ENCODE results near the gene NEU3.
"Not testable (repeated sequence)": the region's sequence is repeated elsewhere in the genome, so short reads cannot be mapped to it uniquely, and the experiment has no call there.

NEU3 gene

GRCh38 chr11:74981888-74982287 lies 6.8 kb upstream of the NEU3 start:
- no peak overlapping the region for H3K27ac ChIP-seq (ENCODE audit: low read depth in 2 of 2, low read length in 2 of 2)
- H3K9me3 ChIP-seq (ENCODE audit: control insufficient read depth in 2 of 2, low read length in 2 of 2) = no peaks in the 10 kb centered on the region
- H3K27me3 ChIP-seq (ENCODE audit: control insufficient read depth in 2 of 2, insufficient read depth in 2 of 2, low read length in 2 of 2) = no peaks in the 10 kb centered on the region
- H3K9ac ChIP-seq (ENCODE audit: low read depth in 1 of 2, low read length in 2 of 2) = no peak overlapping the region
- H3K4me1 ChIP-seq (ENCODE audit: control insufficient read depth in 2 of 2, insufficient read depth in 2 of 2, low read length in 2 of 2) = no peaks in the 10 kb centered on the region
- H3K36me3 ChIP-seq (ENCODE audit: control insufficient read depth in 2 of 2, insufficient read depth in 2 of 2, low read length in 2 of 2) = peaks cover 11 to 13% of the 10 kb centered on the region in 2 donors
- no peak overlapping the region for H3K4me3 ChIP-seq (ENCODE audit: low read length in 2 of 2)

- no peak overlapping the region for H3K9ac ChIP-seq (ENCODE audit: low read depth in 1 of 2, low read length in 2 of 2)
- no peaks in the 10 kb centered on the region for H3K27me3 ChIP-seq (ENCODE audit: control insufficient read depth in 2 of 2, insufficient read depth in 2 of 2, low read length in 2 of 2)
- H3K4me3 ChIP-seq (ENCODE audit: low read length in 2 of 2) = no peak overlapping the region
- no peaks in the 10 kb centered on the region for H3K9me3 ChIP-seq (ENCODE audit: control insufficient read depth in 2 of 2, low read length in 2 of 2)
- peaks cover 3 to 6% of the 10 kb centered on the region in 2 donors for H3K36me3 ChIP-seq (ENCODE audit: control insufficient read depth in 2 of 2, insufficient read depth in 2 of 2, low read length in 2 of 2)
- H3K4me1 ChIP-seq (ENCODE audit: control insufficient read depth in 2 of 2, insufficient read depth in 2 of 2, low read length in 2 of 2) = no peaks in the 10 kb centered on the region
- H3K27ac ChIP-seq (ENCODE audit: low read depth in 2 of 2, low read length in 2 of 2) = no peak overlapping the region
Observed at GRCh38 chr11:74984070-74984469, 4.7 kb upstream of the NEU3 start.

GRCh38 chr11:74984730-74985129 lies 4.0 kb upstream of the NEU3 start:
- Histone ChIP-seq H3K9ac (ENCODE audit: low read depth in 1 of 2, low read length in 2 of 2) (no peak overlapping the region), H3K27me3 (ENCODE audit: control insufficient read depth in 2 of 2, insufficient read depth in 2 of 2, low read length in 2 of 2) (no peaks in the 10 kb centered on the region), H3K9me3 (ENCODE audit: control insufficient read depth in 2 of 2, low read length in 2 of 2) (no peaks in the 10 kb centered on the region), H3K4me3 (ENCODE audit: low read length in 2 of 2) (no peak overlapping the region), H3K36me3 (ENCODE audit: control insufficient read depth in 2 of 2, insufficient read depth in 2 of 2, low read length in 2 of 2) (peaks cover 3% of the 10 kb centered on the region in 2 donors), H3K27ac (ENCODE audit: low read depth in 2 of 2, low read length in 2 of 2) (no peak overlapping the region), H3K4me1 (ENCODE audit: control insufficient read depth in 2 of 2, insufficient read depth in 2 of 2, low read length in 2 of 2) (peaks cover 0 to 6% of the 10 kb centered on the region in 2 donors)

- Histone ChIP-seq H3K27ac (ENCODE audit: low read depth in 2 of 2, low read length in 2 of 2) (peak overlapping the region; percentile 55 to 71), H3K27me3 (ENCODE audit: control insufficient read depth in 2 of 2, insufficient read depth in 2 of 2, low read length in 2 of 2) (no peaks in the 10 kb centered on the region), H3K9ac (ENCODE audit: low read depth in 1 of 2, low read length in 2 of 2) (peak overlapping the region; percentile 75 to 77), H3K36me3 (ENCODE audit: control insufficient read depth in 2 of 2, insufficient read depth in 2 of 2, low read length in 2 of 2) (no peaks in the 10 kb centered on the region), H3K4me3 (ENCODE audit: low read length in 2 of 2) (peak overlapping the region; percentile 86 to 88), H3K9me3 (ENCODE audit: control insufficient read depth in 2 of 2, low read length in 2 of 2) (no peaks in the 10 kb centered on the region), H3K4me1 (ENCODE audit: control insufficient read depth in 2 of 2, insufficient read depth in 2 of 2, low read length in 2 of 2) (peaks cover 0 to 6% of the 10 kb centered on the region in 2 donors)
Observed at GRCh38 chr11:74989260-74989638, 516 bp downstream of the NEU3 start.

GRCh38 chr11:74990150-74990549 lies 1.4 kb downstream of the NEU3 start:
- not testable (repeated sequence) for H3K27me3 ChIP-seq (ENCODE audit: control insufficient read depth in 2 of 2, insufficient read depth in 2 of 2, low read length in 2 of 2); H3K9ac ChIP-seq (ENCODE audit: low read depth in 1 of 2, low read length in 2 of 2); H3K4me1 ChIP-seq (ENCODE audit: control insufficient read depth in 2 of 2, insufficient read depth in 2 of 2, low read length in 2 of 2); H3K9me3 ChIP-seq (ENCODE audit: control insufficient read depth in 2 of 2, low read length in 2 of 2); H3K4me3 ChIP-seq (ENCODE audit: low read length in 2 of 2); H3K27ac ChIP-seq (ENCODE audit: low read depth in 2 of 2, low read length in 2 of 2); H3K36me3 ChIP-seq (ENCODE audit: control insufficient read depth in 2 of 2, insufficient read depth in 2 of 2, low read length in 2 of 2)

GRCh38 chr11:74990941-74991340 lies 2.2 kb downstream of the NEU3 start:
- Histone ChIP-seq H3K27ac (ENCODE audit: low read depth in 2 of 2, low read length in 2 of 2) (no peak overlapping the region), H3K9me3 (ENCODE audit: control insufficient read depth in 2 of 2, low read length in 2 of 2) (no peaks in the 10 kb centered on the region), H3K4me1 (ENCODE audit: control insufficient read depth in 2 of 2, insufficient read depth in 2 of 2, low read length in 2 of 2) (peaks cover 0 to 6% of the 10 kb centered on the region in 2 donors), H3K27me3 (ENCODE audit: control insufficient read depth in 2 of 2, insufficient read depth in 2 of 2, low read length in 2 of 2) (no peaks in the 10 kb centered on the region), H3K4me3 (ENCODE audit: low read length in 2 of 2) (no peak overlapping the region), H3K36me3 (ENCODE audit: control insufficient read depth in 2 of 2, insufficient read depth in 2 of 2, low read length in 2 of 2) (peaks cover 10 to 12% of the 10 kb centered on the region in 2 donors), H3K9ac (ENCODE audit: low read depth in 1 of 2, low read length in 2 of 2) (no peak overlapping the region)

- H3K4me1 ChIP-seq (ENCODE audit: control insufficient read depth in 2 of 2, insufficient read depth in 2 of 2, low read length in 2 of 2) = peaks cover 0 to 6% of the 10 kb centered on the region in 2 donors
- no peak overlapping the region for H3K9ac ChIP-seq (ENCODE audit: low read depth in 1 of 2, low read length in 2 of 2)
- no peaks in the 10 kb centered on the region for H3K27me3 ChIP-seq (ENCODE audit: control insufficient read depth in 2 of 2, insufficient read depth in 2 of 2, low read length in 2 of 2)
- no peak overlapping the region for H3K27ac ChIP-seq (ENCODE audit: low read depth in 2 of 2, low read length in 2 of 2)
- H3K36me3 ChIP-seq (ENCODE audit: control insufficient read depth in 2 of 2, insufficient read depth in 2 of 2, low read length in 2 of 2) = peaks cover 10 to 12% of the 10 kb centered on the region in 2 donors
- no peaks in the 10 kb centered on the region for H3K9me3 ChIP-seq (ENCODE audit: control insufficient read depth in 2 of 2, low read length in 2 of 2)
- no peak overlapping the region for H3K4me3 ChIP-seq (ENCODE audit: low read length in 2 of 2)
Observed at GRCh38 chr11:74992852-74993251, 4.1 kb downstream of the NEU3 start.

- no peaks in the 10 kb centered on the region for H3K4me1 ChIP-seq (ENCODE audit: control insufficient read depth in 2 of 2, insufficient read depth in 2 of 2, low read length in 2 of 2)
- no peak overlapping the region for H3K27ac ChIP-seq (ENCODE audit: low read depth in 2 of 2, low read length in 2 of 2)
- no peak overlapping the region for H3K9ac ChIP-seq (ENCODE audit: low read depth in 1 of 2, low read length in 2 of 2)
- H3K27me3 ChIP-seq (ENCODE audit: control insufficient read depth in 2 of 2, insufficient read depth in 2 of 2, low read length in 2 of 2) = no peaks in the 10 kb centered on the region
- no peaks in the 10 kb centered on the region for H3K9me3 ChIP-seq (ENCODE audit: control insufficient read depth in 2 of 2, low read length in 2 of 2)
- H3K36me3 ChIP-seq (ENCODE audit: control insufficient read depth in 2 of 2, insufficient read depth in 2 of 2, low read length in 2 of 2) = peaks cover 7 to 8% of the 10 kb centered on the region in 2 donors
- H3K4me3 ChIP-seq (ENCODE audit: low read length in 2 of 2) = no peak overlapping the region
Observed at GRCh38 chr11:75000975-75001354, 12.2 kb downstream of the NEU3 start.

GRCh38 chr11:75001686-75002085 lies 13.0 kb downstream of the NEU3 start:
- H3K36me3 ChIP-seq (ENCODE audit: control insufficient read depth in 2 of 2, insufficient read depth in 2 of 2, low read length in 2 of 2) = peaks cover 9 to 14% of the 10 kb centered on the region in 2 donors

GRCh38 chr11:75002516-75002915 lies 13.8 kb downstream of the NEU3 start:
- H3K27me3 ChIP-seq (ENCODE audit: control insufficient read depth in 2 of 2, insufficient read depth in 2 of 2, low read length in 2 of 2) = no peaks in the 10 kb centered on the region
- H3K9ac ChIP-seq (ENCODE audit: low read depth in 1 of 2, low read length in 2 of 2) = no peak overlapping the region

More at GRCh38 chr11:75001686-75002085, 13.0 kb downstream of the NEU3 start:
- no peak overlapping the region for H3K9ac ChIP-seq (ENCODE audit: low read depth in 1 of 2, low read length in 2 of 2)
- H3K9me3 ChIP-seq (ENCODE audit: control insufficient read depth in 2 of 2, low read length in 2 of 2) = no peaks in the 10 kb centered on the region
- H3K27ac ChIP-seq (ENCODE audit: low read depth in 2 of 2, low read length in 2 of 2) = no peak overlapping the region
- H3K4me3 ChIP-seq (ENCODE audit: low read length in 2 of 2) = no peak overlapping the region
- no peaks in the 10 kb centered on the region for H3K4me1 ChIP-seq (ENCODE audit: control insufficient read depth in 2 of 2, insufficient read depth in 2 of 2, low read length in 2 of 2)
- no peaks in the 10 kb centered on the region for H3K27me3 ChIP-seq (ENCODE audit: control insufficient read depth in 2 of 2, insufficient read depth in 2 of 2, low read length in 2 of 2)

GRCh38 chr11:75004215-75004614 lies 15.5 kb downstream of the NEU3 start:
- Histone ChIP-seq H3K27ac (ENCODE audit: low read depth in 2 of 2, low read length in 2 of 2) (no peak overlapping the region), H3K4me3 (ENCODE audit: low read length in 2 of 2) (no peak overlapping the region)

More at GRCh38 chr11:75002516-75002915, 13.8 kb downstream of the NEU3 start:
- H3K4me3 ChIP-seq (ENCODE audit: low read length in 2 of 2) = no peak overlapping the region
- H3K4me1 ChIP-seq (ENCODE audit: control insufficient read depth in 2 of 2, insufficient read depth in 2 of 2, low read length in 2 of 2) = no peaks in the 10 kb centered on the region
- no peak overlapping the region for H3K27ac ChIP-seq (ENCODE audit: low read depth in 2 of 2, low read length in 2 of 2)
- peaks cover 14 to 16% of the 10 kb centered on the region in 2 donors for H3K36me3 ChIP-seq (ENCODE audit: control insufficient read depth in 2 of 2, insufficient read depth in 2 of 2, low read length in 2 of 2)
- H3K9me3 ChIP-seq (ENCODE audit: control insufficient read depth in 2 of 2, low read length in 2 of 2) = no peaks in the 10 kb centered on the region

More at GRCh38 chr11:75004215-75004614, 15.5 kb downstream of the NEU3 start:
- Histone ChIP-seq H3K27me3 (ENCODE audit: control insufficient read depth in 2 of 2, insufficient read depth in 2 of 2, low read length in 2 of 2) (no peaks in the 10 kb centered on the region), H3K9ac (ENCODE audit: low read depth in 1 of 2, low read length in 2 of 2) (no peak overlapping the region), H3K4me1 (ENCODE audit: control insufficient read depth in 2 of 2, insufficient read depth in 2 of 2, low read length in 2 of 2) (no peaks in the 10 kb centered on the region), H3K36me3 (ENCODE audit: control insufficient read depth in 2 of 2, insufficient read depth in 2 of 2, low read length in 2 of 2) (peaks cover 16 to 17% of the 10 kb centered on the region in 2 donors), H3K9me3 (ENCODE audit: control insufficient read depth in 2 of 2, low read length in 2 of 2) (no peaks in the 10 kb centered on the region)
